Epithelial cell of esophagus (primary cell): ENCODE measurements around the gene CHDH.

Experiments
- DNase-seq: peaks from one replicate; pipeline ENCODE4 v3.0.0; 2010; ENCODE audit warnings: low read depth
- H3K4me3 ChIP-seq: 2 replicates; pipeline ENCODE4 v1.5.1; 2011; ENCODE audit warnings: mild to moderate bottlenecking, low read length, control low read depth
- CTCF ChIP-seq: IDR thresholded peaks from 2 replicates; pipeline ENCODE4 v1.5.1; 2011; ENCODE audit warnings: low read depth, mild to moderate bottlenecking, low read length, control low read depth, inconsistent platforms; ENCODE audit not compliant: insufficient read depth; ENCODE audit errors: missing control alignments

CHDH gene

GRCh38 chr3:53772562-53772961 is 73.7 kb downstream of the CHDH start:
- no peak overlapping the region for H3K4me3 ChIP-seq
- no peak for DNase-seq
- TF ChIP-seq CTCF: no peak

- no peak for TF ChIP-seq CTCF
- no peak overlapping the region for H3K4me3 ChIP-seq
- no peak for DNase-seq
Observed at GRCh38 chr3:53768478-53769459, 77.5 kb downstream of the CHDH start.

GRCh38 chr3:53766706-53767105 is 79.5 kb downstream of the CHDH start:
- TF ChIP-seq CTCF: no peak
- no peak for DNase-seq
- no peak overlapping the region for H3K4me3 ChIP-seq

- no peak for TF ChIP-seq CTCF
- no peak overlapping the region for H3K4me3 ChIP-seq
- DNase-seq: no peak
Observed at GRCh38 chr3:53765753-53766152, 80.5 kb downstream of the CHDH start.

- no peak for TF ChIP-seq CTCF
- no peak for DNase-seq
- H3K4me3 ChIP-seq: no peak overlapping the region
Observed at GRCh38 chr3:53764026-53764775, 82.0 kb downstream of the CHDH start.

GRCh38 chr3:53763353-53763752 is 82.9 kb downstream of the CHDH start:
- no peak for TF ChIP-seq CTCF
- no peak for DNase-seq

More at GRCh38 chr3:53763353-53763752, 82.9 kb downstream of the CHDH start:
- H3K4me3 ChIP-seq: no peak overlapping the region
